ENCODE data around the gene DCST1.

Gene DCST1

GRCh38 chr1:155083865-155084721 is 50.5 kb downstream of the DCST1 start:
- in situ Hi-C loops (cut with MboI; ENCODE audit: low sequenced_read_pairs): no loop called here

- in situ Hi-C loops (cut with MboI; ENCODE audit: low sequenced_read_pairs): no loop called here
Measured at GRCh38 chr1:155084722-155085503, 51.3 kb downstream of the DCST1 start.

DNA sequence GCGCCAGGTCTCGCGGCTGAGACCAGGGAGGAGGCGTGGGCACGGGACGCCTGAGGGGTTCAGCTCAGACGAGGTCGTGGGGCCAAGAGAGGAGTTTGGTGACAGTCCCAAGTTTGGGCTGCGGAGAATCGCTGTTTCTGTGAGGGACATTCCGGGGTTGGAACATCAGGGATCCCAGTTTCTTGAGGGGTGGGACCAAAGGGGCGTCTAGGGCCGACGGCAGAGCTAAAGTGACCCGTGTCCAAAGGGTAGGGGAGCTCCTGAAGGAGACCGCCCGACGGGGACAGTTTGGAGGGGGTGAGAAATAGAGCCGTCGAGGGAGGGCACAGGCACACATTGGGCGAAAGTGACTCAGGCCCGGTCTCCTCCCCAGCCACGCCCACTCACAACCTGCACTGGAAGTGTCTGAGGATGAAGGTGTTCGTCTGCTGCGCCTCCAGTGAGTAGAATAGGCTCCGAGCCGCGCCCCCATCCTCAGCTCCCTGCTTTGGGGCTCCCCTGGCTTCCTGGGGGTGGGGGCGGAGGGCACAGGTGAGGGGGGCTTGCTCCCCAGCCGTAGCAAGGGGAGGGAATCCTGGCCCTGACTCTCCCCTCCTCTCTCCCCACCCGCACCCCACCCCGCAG is 52.0 kb downstream of the DCST1 start:
- in situ Hi-C loops (cut with MboI; ENCODE audit: low sequenced_read_pairs): no loop called here

DNA sequence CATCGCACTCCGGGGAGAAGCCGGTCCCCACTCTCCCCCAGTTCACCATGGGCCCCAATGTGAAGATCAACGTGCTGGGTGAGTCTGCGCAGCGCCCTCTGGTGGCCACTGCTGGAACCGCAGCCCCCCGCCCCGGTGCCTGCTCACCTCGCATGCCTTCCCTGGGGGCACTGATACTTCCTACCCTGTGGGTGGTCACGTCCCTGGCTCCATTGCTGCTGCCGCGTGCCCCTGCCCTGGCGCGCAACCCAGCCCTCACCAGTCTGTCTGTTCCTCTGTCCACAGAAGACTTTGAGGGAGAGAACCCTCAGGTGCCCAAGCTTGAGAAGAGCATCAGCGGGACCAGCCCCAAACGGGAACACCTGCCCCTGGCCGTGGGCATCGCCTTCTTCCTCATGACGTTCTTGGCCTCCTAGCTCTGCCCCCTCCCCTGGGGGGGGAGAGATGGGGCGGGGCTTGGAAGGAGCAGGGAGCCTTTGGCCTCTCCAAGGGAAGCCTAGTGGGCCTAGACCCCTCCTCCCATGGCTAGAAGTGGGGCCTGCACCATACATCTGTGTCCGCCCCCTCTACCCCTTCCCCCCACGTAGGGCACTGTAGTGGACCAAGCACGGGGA is 52.6 kb downstream of the DCST1 start:
- in situ Hi-C loops (cut with MboI; ENCODE audit: low sequenced_read_pairs): no loop called here

GRCh38 chr1:155086856-155087535 is 53.4 kb downstream of the DCST1 start:
- in situ Hi-C loops (cut with MboI; ENCODE audit: low sequenced_read_pairs): no loop called here

DNA sequence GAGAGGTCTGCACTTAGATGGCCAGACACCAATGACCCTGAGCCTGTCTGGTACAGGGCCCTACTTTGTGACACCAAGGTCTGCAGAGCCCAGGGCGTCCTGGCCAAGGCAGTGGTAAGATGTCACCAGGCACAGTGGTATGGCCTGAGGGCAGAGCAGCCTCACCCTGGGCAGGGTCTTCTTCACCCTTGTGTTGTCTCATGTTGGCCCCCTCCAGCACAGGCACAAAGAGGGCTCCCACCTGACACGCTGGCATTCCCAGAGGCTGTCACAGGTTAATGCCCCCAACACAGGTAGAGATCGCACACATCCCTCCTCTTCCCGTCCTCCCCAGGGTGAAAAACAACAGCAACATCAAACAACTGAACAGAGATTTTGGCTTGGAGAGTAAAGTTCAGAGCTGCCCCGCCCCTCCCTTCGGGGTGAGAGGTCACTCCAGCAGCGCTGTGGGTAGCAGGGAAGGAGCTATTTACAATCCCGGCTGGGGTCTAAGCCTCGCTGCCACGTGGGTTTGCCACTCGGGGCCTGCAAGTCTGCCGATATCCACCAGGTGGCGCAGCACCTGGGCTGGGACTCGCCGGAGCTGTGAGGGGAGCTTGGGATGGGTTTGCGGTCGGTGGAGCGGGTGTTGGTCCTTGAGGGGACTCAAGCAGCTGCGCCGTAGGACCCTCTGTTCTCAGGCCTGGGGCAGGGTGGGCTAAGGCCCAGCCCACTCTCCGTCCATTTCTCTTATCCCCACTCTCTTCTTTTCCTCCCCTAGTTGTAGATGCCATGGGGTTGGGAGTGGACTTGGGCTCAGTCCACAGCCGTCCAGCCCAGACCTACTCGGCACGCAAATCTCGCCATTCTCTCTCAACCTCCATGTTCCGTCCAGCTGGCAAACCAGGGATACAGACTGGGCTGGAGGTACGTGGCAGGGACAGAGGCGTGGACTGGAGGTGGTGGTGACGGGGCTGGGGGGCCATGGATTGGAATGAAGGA is 57.7 kb downstream of the DCST1 start:
- in situ Hi-C loops (cut with MboI; ENCODE audit: low sequenced_read_pairs): no loop called here

- in situ Hi-C loops (cut with MboI; ENCODE audit: low sequenced_read_pairs): no loop called here
Measured at GRCh38 chr1:155092131-155092530, 58.5 kb downstream of the DCST1 start.

DNA sequence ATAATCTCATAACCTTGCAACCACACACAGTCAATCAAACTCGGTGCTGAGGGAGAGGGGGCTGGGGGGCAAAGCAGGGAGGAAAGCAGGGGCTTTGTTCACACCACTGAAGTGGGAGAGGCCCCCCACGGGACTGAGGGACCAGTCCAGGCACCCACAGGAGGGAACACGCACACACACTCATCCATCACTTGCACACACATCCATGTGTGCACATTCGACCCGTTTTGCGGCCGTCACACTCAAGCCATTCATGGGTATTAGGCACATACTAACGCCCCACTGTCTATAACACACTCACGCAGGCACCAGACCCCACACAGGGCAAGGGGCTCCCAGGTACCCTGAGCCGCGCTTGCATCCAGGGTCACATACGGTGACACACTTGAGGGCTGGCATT is 59.0 kb downstream of the DCST1 start:
- in situ Hi-C loops (cut with MboI; ENCODE audit: low sequenced_read_pairs): no loop called here

DNA sequence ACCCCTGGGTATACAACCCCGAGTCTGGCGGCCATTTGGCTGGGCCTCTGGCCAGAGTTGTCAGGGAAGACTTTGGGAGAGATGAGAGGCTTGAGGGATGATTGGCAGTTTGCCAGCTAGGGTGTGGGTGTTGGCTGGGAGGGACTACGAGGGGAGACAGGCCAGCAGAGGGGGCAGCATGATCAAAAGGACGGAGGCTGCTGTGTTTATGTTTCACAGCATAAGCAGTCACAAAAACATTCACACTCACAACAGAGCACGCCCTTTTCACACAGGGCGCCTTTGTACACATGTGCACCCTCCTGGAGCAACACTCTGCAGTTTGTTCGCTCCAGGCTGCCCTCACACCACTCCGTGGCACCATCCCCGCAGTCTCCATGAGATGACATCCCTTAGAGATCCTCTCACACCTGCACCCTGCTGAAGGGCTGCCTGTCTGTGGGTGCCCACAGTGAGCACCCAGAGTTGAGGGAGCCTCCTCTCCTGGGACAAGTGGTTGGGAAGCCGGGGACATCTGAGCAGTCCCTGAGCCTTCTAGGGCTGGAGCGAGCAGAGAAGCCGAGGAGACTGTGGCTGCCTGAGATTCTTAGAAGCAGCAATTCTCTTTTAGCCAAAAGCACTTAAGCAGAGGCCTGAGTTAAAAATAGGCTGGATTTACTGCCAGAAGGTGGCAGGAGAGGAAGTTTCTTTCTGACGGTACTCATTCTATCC is 60.4 kb downstream of the DCST1 start:
- in situ Hi-C loops (cut with MboI; ENCODE audit: low sequenced_read_pairs): no loop called here

GRCh38 chr1:155094622-155094948 is 61.0 kb downstream of the DCST1 start:
- in situ Hi-C loops (cut with MboI; ENCODE audit: low sequenced_read_pairs): no loop called here

DNA sequence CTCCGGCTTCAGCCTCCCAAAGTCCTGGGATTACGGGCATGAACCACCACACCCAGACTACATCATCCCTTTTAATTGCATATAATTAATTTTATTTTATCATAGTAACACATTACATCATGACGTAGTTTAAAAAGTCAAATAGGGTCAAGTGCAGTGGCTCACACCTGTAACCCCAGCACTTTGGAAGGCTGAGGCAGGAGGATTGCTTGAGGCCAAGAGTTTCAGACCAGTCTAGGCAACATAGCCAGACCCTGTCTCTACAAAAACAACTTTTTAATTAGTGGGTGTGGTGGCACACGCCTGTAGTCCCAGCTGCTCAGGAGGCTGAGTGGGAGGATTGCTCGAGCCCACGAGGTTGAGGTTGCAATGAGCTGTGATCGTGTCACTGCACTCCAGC is 65.7 kb downstream of the DCST1 start:
- in situ Hi-C loops (cut with MboI; ENCODE audit: low sequenced_read_pairs): loop anchor here (5.0 kb wide), 1 partner anchor 68 kb away; no protein-coding TSS in a partner anchor

Data from HL-60/S4 treated with retinoic acid at 250 ng/mL for 4 days and 3 days (cell line).